ENCODE results near the gene PTGES3L. TPM values are rescaled to one million over a fixed set of nuclear protein-coding genes. Genes with fewer than 3 reads are reported as not detected.

Gene PTGES3L
- total and polyA plus RNA-seq, 2 of the 13 experiments (the other 11 are each of a cell fraction or from before 2014, with no cell fraction given) = 1.2 to 2.9 TPM

DNA sequence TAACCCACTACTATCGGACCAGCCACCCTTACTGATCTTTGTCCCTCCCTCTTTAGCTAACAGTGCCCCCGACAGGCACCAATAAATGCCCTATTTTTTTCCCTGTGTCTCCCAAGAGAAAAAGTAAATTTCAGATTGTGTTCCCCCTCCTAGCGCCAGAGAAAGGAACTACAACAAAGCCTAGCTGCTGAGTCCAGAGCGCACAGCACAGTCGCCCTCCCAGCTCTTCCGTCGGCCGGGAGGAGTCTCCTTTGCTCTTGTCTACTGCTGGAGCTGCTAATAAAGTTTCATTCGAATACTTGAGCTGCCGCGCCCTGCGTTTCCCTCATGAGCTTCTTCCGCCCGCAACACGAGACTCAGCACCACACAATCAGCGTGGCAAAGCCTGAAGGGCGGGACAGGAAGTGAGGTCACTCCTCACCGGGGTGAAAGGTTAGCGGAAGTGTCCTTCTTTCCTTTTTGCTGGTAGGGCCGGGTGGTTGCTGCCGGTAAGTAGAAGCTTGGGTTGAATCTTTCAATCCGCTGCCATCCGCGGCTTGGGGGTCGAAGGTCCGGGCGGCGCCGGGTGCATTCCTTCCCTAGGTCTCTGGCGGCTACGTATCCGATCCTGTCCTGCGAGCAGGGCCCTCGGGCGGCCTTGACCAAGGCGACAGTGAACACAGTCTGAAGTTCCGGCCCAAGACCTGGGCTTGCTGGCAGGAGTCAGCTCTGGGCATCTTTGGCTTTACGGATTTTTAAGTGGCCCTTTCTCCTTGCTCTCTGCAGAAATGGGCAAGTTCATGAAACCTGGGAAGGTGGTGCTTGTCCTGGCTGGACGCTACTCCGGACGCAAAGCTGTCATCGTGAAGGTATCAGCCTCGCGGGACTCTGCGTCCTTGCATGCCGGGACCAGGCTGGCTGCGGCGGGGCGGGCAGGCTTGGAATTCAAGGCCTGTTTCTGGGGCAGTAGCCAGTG, 18.4 kb upstream of the PTGES3L start, which contains the start of gene RPL27 (continued):
- TF ChIP-seq, protein P1, sequence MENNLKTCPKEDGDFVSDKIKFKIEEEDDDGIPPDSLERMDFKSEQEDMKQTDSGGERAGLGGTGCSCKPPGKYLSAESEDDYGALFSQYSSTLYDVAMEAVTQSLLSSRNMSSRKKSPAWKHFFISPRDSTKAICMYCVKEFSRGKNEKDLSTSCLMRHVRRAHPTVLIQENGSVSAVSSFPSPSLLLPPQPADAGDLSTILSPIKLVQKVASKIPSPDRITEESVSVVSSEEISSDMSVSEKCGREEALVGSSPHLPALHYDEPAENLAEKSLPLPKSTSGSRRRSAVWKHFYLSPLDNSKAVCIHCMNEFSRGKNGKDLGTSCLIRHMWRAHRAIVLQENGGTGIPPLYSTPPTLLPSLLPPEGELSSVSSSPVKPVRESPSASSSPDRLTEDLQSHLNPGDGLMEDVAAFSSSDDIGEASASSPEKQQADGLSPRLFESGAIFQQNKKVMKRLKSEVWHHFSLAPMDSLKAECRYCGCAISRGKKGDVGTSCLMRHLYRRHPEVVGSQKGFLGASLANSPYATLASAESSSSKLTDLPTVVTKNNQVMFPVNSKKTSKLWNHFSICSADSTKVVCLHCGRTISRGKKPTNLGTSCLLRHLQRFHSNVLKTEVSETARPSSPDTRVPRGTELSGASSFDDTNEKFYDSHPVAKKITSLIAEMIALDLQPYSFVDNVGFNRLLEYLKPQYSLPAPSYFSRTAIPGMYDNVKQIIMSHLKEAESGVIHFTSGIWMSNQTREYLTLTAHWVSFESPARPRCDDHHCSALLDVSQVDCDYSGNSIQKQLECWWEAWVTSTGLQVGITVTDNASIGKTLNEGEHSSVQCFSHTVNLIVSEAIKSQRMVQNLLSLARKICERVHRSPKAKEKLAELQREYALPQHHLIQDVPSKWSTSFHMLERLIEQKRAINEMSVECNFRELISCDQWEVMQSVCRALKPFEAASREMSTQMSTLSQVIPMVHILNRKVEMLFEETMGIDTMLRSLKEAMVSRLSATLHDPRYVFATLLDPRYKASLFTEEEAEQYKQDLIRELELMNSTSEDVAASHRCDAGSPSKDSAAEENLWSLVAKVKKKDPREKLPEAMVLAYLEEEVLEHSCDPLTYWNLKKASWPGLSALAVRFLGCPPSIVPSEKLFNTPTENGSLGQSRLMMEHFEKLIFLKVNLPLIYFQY (CRISPR knock-in tag; IDR thresholded peaks at IDR 0.05; ENCODE audit: borderline replicate concordance) = peak; percentile 75
- TF ChIP-seq ZNF629 (CRISPR knock-in tag; conservative IDR thresholded peaks at IDR 0.05) (no peak), ELF3 (CRISPR knock-in tag; IDR thresholded peaks at IDR 0.05) (peak; percentile 99), SMARCE1 (IDR thresholded peaks at IDR 0.05; ENCODE audit: borderline replicate concordance) (no peak), ETV5 (CRISPR knock-in tag; IDR thresholded peaks at IDR 0.05; ENCODE audit: borderline replicate concordance) (peak; percentile 98), HNF4G (IDR thresholded peaks at IDR 0.05; ENCODE audit: borderline replicate concordance, low read depth, low read length) (peak; percentile 35; the same call in 1 of the 2 replicates), HNF4G (CRISPR knock-in tag; IDR thresholded peaks at IDR 0.05; ENCODE audit: borderline replicate concordance, low read depth) (peak; percentile 86), HCFC1 (IDR thresholded peaks at IDR 0.05; ENCODE audit: low read depth, low read length) (peak; percentile 83), ERF (CRISPR knock-in tag; IDR thresholded peaks at IDR 0.05) (peak; percentile 100), ZNF841 (CRISPR knock-in tag; IDR thresholded peaks at IDR 0.05; ENCODE audit: borderline replicate concordance) (no peak), HDAC6 (IDR thresholded peaks at IDR 0.05; ENCODE audit: low read depth, low read length) (no peak)
- TF ChIP-seq, protein P2, sequence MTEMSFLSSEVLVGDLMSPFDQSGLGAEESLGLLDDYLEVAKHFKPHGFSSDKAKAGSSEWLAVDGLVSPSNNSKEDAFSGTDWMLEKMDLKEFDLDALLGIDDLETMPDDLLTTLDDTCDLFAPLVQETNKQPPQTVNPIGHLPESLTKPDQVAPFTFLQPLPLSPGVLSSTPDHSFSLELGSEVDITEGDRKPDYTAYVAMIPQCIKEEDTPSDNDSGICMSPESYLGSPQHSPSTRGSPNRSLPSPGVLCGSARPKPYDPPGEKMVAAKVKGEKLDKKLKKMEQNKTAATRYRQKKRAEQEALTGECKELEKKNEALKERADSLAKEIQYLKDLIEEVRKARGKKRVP (CRISPR knock-in tag; IDR thresholded peaks at IDR 0.05) = peak in 1 of 2 experiments; percentile 69; a peak in 2 of 4 replicates
- TF ChIP-seq, protein P3, sequence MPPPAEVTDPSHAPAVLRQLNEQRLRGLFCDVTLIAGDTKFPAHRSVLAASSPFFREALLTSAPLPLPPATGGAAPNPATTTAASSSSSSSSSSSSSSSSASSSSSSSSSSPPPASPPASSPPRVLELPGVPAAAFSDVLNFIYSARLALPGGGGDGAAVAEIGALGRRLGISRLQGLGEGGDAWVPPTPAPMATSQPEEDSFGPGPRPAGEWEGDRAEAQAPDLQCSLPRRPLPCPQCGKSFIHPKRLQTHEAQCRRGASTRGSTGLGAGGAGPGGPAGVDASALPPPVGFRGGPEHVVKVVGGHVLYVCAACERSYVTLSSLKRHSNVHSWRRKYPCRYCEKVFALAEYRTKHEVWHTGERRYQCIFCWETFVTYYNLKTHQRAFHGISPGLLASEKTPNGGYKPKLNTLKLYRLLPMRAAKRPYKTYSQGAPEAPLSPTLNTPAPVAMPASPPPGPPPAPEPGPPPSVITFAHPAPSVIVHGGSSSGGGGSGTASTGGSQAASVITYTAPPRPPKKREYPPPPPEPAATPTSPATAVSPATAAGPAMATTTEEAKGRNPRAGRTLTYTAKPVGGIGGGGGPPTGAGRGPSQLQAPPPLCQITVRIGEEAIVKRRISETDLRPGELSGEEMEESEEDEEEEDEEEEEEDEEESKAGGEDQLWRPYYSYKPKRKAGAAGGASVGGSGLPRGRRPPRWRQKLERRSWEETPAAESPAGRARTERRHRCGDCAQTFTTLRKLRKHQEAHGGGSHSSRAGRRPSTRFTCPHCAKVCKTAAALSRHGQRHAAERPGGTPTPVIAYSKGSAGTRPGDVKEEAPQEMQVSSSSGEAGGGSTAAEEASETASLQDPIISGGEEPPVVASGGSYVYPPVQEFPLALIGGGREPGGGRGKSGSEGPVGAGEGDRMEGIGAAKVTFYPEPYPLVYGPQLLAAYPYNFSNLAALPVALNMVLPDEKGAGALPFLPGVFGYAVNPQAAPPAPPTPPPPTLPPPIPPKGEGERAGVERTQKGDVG (CRISPR knock-in tag; IDR thresholded peaks at IDR 0.05; ENCODE audit: borderline replicate concordance) = peak; percentile 99; the same call in 1 of the 2 replicates
- TF ChIP-seq, protein P4, sequence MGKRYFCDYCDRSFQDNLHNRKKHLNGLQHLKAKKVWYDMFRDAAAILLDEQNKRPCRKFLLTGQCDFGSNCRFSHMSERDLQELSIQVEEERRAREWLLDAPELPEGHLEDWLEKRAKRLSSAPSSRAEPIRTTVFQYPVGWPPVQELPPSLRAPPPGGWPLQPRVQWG (CRISPR knock-in tag; IDR thresholded peaks at IDR 0.05; ENCODE audit: borderline replicate concordance, low read depth) = no peak
- TF ChIP-seq, protein P5, sequence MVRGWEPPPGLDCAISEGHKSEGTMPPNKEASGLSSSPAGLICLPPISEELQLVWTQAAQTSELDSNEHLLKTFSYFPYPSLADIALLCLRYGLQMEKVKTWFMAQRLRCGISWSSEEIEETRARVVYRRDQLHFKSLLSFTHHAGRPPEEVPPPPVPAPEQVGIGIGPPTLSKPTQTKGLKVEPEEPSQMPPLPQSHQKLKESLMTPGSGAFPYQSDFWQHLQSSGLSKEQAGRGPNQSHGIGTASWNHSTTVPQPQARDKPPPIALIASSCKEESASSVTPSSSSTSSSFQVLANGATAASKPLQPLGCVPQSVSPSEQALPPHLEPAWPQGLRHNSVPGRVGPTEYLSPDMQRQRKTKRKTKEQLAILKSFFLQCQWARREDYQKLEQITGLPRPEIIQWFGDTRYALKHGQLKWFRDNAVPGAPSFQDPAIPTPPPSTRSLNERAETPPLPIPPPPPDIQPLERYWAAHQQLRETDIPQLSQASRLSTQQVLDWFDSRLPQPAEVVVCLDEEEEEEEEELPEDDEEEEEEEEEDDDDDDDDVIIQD (CRISPR knock-in tag; IDR thresholded peaks at IDR 0.05; ENCODE audit: low read depth) = peak; percentile 96
- TF ChIP-seq, protein P6, sequence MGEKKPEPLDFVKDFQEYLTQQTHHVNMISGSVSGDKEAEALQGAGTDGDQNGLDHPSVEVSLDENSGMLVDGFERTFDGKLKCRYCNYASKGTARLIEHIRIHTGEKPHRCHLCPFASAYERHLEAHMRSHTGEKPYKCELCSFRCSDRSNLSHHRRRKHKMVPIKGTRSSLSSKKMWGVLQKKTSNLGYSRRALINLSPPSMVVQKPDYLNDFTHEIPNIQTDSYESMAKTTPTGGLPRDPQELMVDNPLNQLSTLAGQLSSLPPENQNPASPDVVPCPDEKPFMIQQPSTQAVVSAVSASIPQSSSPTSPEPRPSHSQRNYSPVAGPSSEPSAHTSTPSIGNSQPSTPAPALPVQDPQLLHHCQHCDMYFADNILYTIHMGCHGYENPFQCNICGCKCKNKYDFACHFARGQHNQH (CRISPR knock-in tag; IDR thresholded peaks at IDR 0.05) = peak; percentile 100

Data from HepG2 (cell line).